DND-41 (cell line): ENCODE data around the gene ASPRV1.

Experiments used
- CTCF ChIP-seq: IDR thresholded peaks from 2 replicates; pipeline ENCODE4 v1.5.1; 2012; ENCODE audit warnings: borderline replicate concordance, low read length, moderate library complexity, mild to moderate bottlenecking; ENCODE audit not compliant: poor library complexity, severe bottlenecking; ENCODE audit errors: extremely low read depth
- EZH2 ChIP-seq: IDR thresholded peaks from 3 replicates; pipeline ENCODE4 v1.6.1; 2012; ENCODE audit warnings: borderline replicate concordance, low read depth, mild to moderate bottlenecking, moderate library complexity, low read length, inconsistent platforms; ENCODE audit not compliant: severe bottlenecking

GRCh38 chr2:69948963-69949645, 12.3 kb downstream of the ASPRV1 start:
- TF ChIP-seq EZH2 (no peak), CTCF (no peak)
